ENCODE results near the gene PIH1D2.

Gene PIH1D2

GRCh38 chr11:112115386-112115785 lies 41.6 kb upstream of the PIH1D2 start:
- H3K27ac ChIP-seq, result no peak overlapping the region
- TF ChIP-seq CTCF (IDR thresholded peaks at IDR 0.05), result no peak
- H3K9me3 ChIP-seq (ENCODE audit: control insufficient read depth, low read length), result no peaks in the 10 kb centered on the region
- H3K4me3 ChIP-seq (ENCODE audit: low read depth, low read length), result no peak overlapping the region
- H3K4me2 ChIP-seq (ENCODE audit: low read length), result no peak overlapping the region
- no peaks in the 10 kb centered on the region for H3K79me2 ChIP-seq
- no peaks in the 10 kb centered on the region for H3K27me3 ChIP-seq (ENCODE audit: control insufficient read depth, insufficient read depth, low read length)
- no peaks in the 10 kb centered on the region for H3K4me1 ChIP-seq
- no peak overlapping the region for H2AFZ ChIP-seq
- no peaks in the 10 kb centered on the region for H3K36me3 ChIP-seq (ENCODE audit: control insufficient read depth, insufficient read depth, low read length)
- no peak overlapping the region for H3K9ac ChIP-seq

- no peak overlapping the region for H3K4me3 ChIP-seq (ENCODE audit: low read depth, low read length)
- no peak overlapping the region for H2AFZ ChIP-seq
- no peaks in the 10 kb centered on the region for H3K27me3 ChIP-seq (ENCODE audit: control insufficient read depth, insufficient read depth, low read length)
- no peak overlapping the region for H3K27ac ChIP-seq
- H3K9me3 ChIP-seq (ENCODE audit: control insufficient read depth, low read length), result no peaks in the 10 kb centered on the region
- no peak overlapping the region for H3K9ac ChIP-seq
- no peak overlapping the region for H3K4me2 ChIP-seq (ENCODE audit: low read length)
- no peak for TF ChIP-seq CTCF (IDR thresholded peaks at IDR 0.05)
- H3K4me1 ChIP-seq, result no peaks in the 10 kb centered on the region
- H3K36me3 ChIP-seq (ENCODE audit: control insufficient read depth, insufficient read depth, low read length), result no peaks in the 10 kb centered on the region
- H3K79me2 ChIP-seq, result no peaks in the 10 kb centered on the region
These were observed 40.6 kb upstream of the PIH1D2 start for GRCh38 chr11:112114460-112114859.

GRCh38 chr11:112113539-112114457 lies 40.0 kb upstream of the PIH1D2 start:
- Histone ChIP-seq H3K27ac (no peak overlapping the region), H3K9ac (no peak overlapping the region), H3K27me3 (ENCODE audit: control insufficient read depth, insufficient read depth, low read length) (no peaks in the 10 kb centered on the region), H3K4me1 (no peaks in the 10 kb centered on the region), H3K36me3 (ENCODE audit: control insufficient read depth, insufficient read depth, low read length) (no peaks in the 10 kb centered on the region), H3K79me2 (no peaks in the 10 kb centered on the region), H3K4me3 (ENCODE audit: low read depth, low read length) (no peak overlapping the region), H3K4me2 (ENCODE audit: low read length) (no peak overlapping the region), H3K9me3 (ENCODE audit: control insufficient read depth, low read length) (no peaks in the 10 kb centered on the region), H2AFZ (peak overlapping the region; percentile 46)
- TF ChIP-seq CTCF (IDR thresholded peaks at IDR 0.05), result peak; percentile 40

- H3K4me3 ChIP-seq (ENCODE audit: low read depth, low read length), result no peak overlapping the region
- no peak overlapping the region for H3K9ac ChIP-seq
- H3K9me3 ChIP-seq (ENCODE audit: control insufficient read depth, low read length), result no peaks in the 10 kb centered on the region
- no peaks in the 10 kb centered on the region for H3K27me3 ChIP-seq (ENCODE audit: control insufficient read depth, insufficient read depth, low read length)
- H3K79me2 ChIP-seq, result no peaks in the 10 kb centered on the region
- no peak overlapping the region for H3K27ac ChIP-seq
- H3K4me1 ChIP-seq, result no peaks in the 10 kb centered on the region
- H3K4me2 ChIP-seq (ENCODE audit: low read length), result no peak overlapping the region
- H2AFZ ChIP-seq, result no peak overlapping the region
- no peaks in the 10 kb centered on the region for H3K36me3 ChIP-seq (ENCODE audit: control insufficient read depth, insufficient read depth, low read length)
- no peak for TF ChIP-seq CTCF (IDR thresholded peaks at IDR 0.05)
These were observed 32.3 kb upstream of the PIH1D2 start for GRCh38 chr11:112106070-112106469.

- H3K79me2 ChIP-seq, result no peaks in the 10 kb centered on the region
- no peak overlapping the region for H3K9ac ChIP-seq
- no peak for TF ChIP-seq CTCF (IDR thresholded peaks at IDR 0.05)
- no peaks in the 10 kb centered on the region for H3K36me3 ChIP-seq (ENCODE audit: control insufficient read depth, insufficient read depth, low read length)
- peaks cover 4% of the 10 kb centered on the region for H3K4me1 ChIP-seq
- H3K4me3 ChIP-seq (ENCODE audit: low read depth, low read length), result no peak overlapping the region
- H3K27me3 ChIP-seq (ENCODE audit: control insufficient read depth, insufficient read depth, low read length), result no peaks in the 10 kb centered on the region
- H2AFZ ChIP-seq, result no peak overlapping the region
- no peak overlapping the region for H3K4me2 ChIP-seq (ENCODE audit: low read length)
- no peak overlapping the region for H3K27ac ChIP-seq
- no peaks in the 10 kb centered on the region for H3K9me3 ChIP-seq (ENCODE audit: control insufficient read depth, low read length)
These were observed 29.6 kb upstream of the PIH1D2 start for GRCh38 chr11:112103446-112103845.

Data from parathyroid adenoma (tissue), 2 donors.